GM18861 (cell line): Measurements from ENCODE around the gene MRPL52.
A peak's percentile ranks its signal among the peaks of the same experiment; 100 is the strongest.
"Not testable (repeated sequence)": the region's sequence is repeated elsewhere in the genome, so short reads cannot be mapped to it uniquely, and the experiment has no call there.

ENCODE experiments used
- ATAC-seq: cut with Tn5 transposase; IDR thresholded peaks from one replicate; pipeline ENCODE4 v1.9.1; 2021; ENCODE audit not compliant: unreplicated experiment

MRPL52 gene

DNA sequence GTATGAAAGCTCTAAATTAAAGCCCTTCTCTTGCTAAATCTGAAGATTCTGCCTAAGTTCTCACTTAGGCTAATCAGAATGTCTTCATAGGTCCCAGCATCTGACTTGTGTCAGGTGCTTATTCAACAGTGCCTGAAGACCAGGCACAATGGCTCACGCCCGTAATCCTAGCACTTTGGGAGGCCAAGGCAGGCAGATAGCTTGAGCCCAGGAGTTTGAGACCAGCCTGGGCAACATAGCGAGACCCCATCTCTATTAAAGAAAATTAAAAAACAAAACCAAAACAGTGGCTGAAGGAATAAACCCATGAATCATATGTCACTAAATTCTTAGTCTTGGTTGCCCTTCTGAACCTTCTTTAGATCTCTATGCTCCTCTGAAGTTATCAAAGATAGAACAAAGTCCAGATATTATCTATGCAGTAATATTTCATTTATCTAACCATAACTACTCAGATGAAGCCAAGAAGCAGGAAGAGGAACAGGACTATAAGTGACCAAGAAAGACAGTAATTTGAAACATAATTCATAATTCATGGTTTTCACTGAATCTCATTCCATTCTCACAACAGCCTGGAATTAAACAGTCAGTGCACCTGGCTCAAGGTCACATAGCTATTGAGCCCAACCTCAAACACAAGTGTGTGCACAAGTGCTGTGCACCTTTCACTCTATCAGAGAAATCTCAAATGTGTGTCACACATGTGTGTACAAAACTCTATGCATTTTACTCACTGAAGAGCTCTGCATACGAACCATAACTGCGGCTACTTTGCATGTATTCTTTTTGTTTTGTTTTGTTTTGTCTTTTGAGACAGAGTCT, 21.1 kb upstream of the MRPL52 start:
- no peak for ATAC-seq

DNA sequence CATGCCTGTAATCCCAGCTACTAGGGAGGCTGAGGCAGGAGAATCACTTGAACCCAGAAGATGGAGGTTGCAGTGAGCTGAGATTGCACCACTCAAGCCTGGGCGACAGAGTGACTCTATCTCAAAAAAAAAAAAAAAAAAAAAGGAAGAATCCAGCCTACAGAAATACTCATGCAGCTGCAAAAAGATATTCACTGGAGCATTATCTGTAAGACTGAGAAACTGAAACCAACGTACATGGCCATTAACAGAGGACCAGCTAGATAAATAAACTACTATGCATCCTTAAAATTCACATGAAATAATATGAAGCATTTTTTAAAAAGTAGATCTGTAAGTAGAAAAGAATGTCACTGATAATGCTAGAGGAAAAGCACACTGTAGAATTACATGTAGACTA, 18.0 kb upstream of the MRPL52 start:
- ATAC-seq, result no peak

DNA sequence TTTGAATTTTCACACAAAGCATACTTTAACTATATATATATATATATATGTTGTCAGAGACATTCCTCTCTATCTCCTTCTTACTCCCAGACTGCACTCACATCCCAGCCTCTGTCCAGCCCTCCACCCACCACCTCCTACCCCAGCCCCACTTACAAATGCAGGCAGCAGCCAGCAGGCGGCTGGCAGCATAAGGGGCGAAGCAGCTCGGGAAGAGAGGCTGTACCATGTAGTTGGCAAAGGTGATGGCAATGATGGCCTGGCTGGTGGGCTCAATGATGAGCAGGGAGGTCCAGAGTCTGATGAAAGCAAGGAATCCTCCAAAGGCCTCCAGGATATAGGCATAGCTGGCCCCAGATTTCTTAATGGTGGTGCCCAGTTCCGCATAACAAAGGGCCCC, 16.9 kb upstream of the MRPL52 start:
- no peak for ATAC-seq

DNA sequence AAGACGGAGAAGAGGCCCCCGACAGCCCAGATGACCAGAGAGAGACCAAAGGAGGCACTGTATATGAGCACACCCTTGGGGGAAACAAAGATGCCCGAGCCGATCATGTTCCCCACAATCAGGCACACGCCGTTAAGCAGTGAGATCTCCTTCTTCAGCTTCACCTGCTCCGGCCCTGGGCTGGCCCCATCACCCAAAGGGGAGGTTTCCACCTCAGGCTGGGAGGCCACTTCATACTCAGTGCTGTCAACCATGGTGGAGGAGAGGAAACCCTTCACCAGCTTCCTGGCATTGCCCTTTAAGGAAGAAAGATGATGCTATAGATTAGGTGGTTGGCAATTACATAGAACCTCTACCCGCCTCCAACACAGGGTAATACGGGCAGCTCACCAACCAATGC, 16.5 kb upstream of the MRPL52 start:
- no peak for ATAC-seq

DNA sequence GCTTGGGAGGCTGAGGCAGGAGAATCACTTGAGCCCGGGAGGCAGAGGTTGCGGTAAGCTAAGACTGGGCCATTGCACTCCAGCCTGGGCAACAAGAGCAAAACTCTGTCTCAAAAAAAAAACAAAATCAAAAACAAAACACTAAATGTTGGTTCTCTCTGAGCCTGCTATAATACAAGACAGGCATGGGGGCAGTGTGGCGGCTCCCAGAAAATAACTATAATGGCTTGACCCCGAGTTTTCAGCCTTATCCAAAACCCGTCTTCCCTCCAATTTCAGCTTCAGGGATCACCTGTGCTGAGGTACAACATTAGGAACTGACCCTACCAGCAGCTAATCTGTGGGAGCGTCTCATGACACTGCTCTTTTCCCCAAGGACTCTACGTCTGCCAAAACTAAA, 15.3 kb upstream of the MRPL52 start:
- ATAC-seq, result no peak

DNA sequence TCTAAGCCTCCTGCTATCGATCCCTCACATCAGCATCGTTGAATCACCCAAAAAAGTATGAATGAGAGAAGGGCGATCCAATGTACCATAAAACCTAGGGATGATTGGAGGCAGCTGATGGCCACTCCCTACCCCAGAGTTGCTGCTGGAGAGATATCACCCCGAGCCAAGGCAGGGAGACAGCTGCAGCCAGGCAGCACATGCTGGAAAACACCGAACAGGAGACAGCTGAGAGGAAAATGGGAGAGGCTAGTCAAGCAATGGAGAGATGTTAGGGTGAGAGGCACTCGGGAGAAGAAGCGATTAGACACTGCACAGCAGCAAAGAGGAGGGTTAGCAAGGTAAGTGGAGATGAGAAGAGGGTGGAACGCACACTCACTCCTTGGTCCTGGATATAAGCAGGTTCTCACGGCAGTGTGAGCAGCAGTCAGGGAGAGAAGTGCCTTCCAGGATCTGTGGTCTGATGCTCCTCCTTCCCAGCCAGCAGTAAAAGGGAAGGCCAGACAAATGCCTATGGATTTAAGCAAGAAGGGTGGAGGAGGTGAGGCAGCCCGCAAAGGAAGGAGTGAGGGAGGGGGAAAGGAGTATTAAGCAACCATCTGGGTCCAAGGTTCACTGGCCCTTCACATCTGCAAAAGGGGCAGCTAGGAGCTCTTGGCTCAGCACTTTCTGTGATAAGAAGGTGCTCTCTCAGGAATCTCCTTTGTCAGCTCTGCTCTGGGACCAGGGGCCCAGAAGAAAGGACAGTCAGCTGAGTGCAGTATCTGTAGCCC, 14.6 kb upstream of the MRPL52 start, which contains the start of gene SLC7A7:
Gene SLC7A7 (minus strand): TSS at position 495 of the 773 bp plus-strand sequence. CDS start 2,037 bp downstream, outside the sequence.
- ATAC-seq, result no peak

DNA sequence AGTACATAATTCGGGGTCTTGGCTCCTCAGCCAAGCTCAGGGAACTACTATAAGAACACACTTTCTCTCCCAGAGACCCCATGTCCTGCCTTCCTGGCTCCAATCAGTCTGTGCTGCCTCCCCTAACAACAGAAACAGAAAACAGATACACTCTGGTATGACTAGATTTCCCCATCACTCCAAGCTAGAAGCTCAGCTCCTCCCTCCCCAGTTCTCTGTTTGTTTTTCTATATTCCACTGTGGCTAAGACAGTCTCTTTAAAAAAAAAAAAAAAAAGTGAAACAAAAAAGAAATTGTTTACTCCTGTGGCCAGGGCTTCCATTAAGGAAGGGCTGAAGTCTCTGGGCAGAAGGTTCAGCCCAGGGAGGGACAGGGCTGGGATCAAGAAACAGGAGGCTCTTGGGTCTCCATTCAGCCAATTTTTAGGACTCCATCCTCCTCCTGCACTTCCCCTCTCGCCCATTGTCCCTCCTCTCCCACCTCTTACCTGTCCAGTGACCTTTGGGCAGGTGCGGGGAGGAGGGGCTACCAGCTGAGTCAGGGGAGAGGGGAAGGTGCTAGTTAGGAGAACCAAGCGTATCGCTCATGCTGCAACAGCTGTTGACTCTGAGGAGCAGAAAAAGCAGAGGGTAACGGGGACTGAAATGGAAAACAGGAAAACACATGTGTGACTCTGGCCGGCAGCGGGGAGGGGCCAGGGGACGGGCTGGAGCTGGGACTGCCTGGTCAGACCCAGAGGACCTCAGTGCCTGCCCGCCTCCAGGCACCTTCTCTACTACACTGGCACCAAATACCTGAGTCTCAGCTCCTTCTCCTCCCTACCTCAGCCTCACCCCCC, 10.3 kb upstream of the MRPL52 start:
- ATAC-seq, result no peak

DNA sequence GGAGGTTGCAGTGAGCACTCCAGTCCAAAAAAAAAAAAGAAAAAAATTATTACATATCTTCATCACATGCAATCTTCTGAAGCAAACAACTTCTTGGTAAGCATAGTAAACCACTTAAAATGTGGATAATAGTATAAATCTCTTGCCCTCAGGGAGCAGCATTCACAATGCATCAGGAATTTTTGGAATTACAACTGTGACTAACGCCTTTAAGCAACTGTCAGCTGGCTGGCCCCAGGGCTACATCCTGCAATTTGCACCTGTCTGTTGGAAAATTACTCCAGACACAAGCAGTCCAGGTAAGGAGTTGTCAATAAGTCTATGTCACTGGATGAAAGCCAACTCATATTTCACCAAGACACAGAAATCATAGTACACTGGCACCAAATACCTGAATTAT, 9.0 kb upstream of the MRPL52 start:
- no peak for ATAC-seq

DNA sequence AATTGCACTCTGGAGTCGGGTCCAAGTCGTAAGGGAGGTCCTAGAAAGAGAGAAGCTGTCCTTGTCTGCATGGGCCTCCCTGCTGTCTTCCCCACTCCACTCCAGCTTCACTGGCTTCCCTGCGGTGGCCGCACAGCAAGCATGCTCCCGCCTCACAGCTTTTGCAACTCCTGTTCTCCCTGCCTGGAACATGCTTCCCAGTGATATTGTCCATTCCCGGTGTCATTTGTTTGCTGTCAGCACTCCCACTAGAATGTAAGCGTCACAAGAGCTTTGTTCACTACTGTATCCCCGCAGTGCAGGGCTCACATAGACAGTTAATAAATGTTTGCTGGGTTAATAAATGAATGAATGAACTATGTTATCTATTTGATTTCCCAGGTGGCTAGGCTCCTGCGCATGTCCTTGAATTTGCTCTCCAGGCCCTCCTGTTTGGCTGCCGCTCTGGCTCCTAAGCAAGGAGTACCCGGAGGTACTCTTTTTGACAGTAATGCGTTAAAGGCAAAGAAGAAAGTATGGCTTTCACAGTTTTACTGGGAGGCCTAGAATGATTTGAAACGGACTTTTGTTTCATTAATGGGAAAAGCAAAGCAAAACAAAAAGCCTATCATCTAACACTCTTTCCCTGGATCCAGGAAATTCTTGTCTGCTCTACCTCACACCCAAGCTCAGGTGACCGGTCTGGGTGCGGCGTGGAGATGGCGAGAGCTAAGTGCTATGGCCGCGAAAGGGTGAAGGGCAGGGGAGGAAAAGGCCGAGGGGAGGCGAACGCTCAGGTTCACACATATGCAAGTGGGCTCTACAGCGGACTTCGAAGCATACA, 8.3 kb upstream of the MRPL52 start:
- ATAC-seq, result no peak

DNA sequence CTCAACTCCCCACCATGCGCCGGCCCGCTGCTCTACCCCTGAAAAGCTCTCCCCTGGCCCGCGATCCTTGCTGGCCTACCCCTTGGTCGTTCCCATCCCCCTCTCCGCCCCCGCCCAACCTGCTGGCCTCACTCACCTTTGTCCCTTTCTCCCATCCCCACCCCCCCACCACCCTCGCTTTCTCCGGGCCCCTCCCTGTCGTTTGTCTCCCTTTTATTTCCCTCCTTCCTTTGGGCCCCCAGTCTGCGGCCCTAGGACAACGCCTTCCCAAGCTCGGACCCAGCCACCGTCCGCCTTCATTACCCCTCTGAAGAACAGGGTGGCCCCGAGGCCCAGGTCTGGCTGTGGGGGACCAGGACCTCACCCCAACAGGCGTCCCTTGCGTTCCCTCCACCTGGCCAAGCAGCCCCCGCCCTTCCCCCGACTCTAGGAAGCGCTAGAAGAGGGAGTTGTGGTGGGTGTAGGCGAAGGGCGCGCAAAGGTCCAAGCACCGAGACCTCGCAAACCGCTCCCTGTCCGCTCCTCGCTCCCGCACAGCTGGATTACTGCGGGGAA, 7.6 kb upstream of the MRPL52 start:
- no peak for ATAC-seq

DNA sequence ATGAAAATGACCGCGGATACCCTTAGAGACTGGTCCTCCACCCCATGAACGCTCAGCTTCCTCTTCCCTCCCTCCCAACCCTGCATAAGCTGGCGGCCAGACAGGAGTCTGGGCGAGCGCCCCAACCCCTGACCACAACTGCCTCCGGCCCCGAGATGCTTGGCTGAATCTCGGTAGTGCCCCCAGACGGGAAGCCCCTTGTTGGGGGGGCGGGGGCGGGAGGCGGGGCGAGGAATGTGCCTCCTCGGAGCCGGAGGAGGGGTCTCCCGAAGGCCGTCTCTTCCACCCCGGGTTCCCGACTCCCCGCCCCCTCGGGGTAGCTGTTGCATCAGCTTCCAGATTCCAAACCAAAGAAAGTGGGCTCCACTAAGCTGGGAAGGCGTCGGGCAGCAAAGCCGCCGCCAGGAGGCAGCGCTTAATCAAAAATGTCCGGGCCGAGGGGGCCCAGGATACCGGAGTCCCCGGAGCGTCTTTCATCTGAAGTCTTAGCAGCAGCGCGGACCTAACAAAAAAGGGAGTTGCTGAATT, 7.1 kb upstream of the MRPL52 start:
- peak; percentile 44 for ATAC-seq

DNA sequence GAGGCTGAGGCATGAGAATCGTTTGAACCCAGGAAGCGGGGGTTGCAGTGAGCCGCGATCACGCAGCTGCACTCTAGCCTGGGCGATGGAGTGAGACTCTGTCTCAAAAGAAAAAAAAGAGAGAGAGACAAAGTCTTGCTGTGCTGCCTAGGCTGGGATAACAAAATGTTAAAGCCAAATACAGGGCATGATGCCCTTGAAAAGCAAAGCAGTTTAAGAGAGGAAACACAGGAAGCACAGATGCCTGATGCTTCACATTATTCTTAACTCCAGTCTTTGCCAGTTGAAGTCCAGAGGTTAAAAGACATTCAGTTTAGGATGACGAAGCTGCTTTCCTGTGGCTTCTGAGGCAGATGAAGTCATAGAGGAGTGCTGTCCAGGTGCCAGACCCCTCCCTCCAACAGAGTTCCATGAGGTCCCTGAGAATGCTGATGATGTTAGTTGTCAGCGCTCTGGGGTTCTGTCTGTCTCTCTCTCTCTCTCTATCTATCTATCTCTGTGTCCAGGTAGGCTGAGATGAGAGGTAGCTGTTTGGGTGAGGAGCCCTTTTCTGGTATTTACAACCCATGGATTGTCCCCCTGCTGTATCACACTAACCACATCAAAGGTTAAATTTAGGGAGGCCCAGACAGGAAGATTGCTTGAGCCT, 4.9 kb upstream of the MRPL52 start:
- no peak for ATAC-seq

DNA sequence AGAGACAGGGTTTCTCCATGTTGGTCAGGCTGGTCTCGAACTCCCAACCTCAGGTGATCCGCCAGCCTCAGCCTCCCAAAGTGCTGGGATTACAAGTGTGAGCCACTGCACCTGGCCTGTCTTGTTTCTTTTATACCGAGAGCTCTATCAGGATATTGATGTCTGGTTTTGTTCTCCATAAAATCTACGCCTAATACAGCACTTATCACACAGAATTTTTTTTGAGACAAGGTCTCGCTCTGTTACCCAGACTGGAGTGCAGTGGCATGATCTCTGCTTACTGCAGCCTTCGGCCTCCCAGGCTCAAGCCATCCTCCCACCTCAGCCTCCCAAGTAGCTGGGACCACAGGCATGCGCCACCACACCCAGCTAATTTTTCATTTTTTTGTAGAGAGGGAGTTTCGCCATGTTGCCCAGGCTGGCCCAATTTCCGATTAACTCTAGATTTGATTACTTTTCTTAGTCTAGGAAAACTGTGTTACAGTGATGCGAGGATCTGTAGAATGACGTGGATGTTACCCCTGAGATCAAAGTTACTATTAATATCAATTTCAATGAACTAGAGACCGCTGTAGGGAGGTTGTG, 519 bp upstream of the MRPL52 start:
- not testable (repeated sequence) for ATAC-seq

DNA sequence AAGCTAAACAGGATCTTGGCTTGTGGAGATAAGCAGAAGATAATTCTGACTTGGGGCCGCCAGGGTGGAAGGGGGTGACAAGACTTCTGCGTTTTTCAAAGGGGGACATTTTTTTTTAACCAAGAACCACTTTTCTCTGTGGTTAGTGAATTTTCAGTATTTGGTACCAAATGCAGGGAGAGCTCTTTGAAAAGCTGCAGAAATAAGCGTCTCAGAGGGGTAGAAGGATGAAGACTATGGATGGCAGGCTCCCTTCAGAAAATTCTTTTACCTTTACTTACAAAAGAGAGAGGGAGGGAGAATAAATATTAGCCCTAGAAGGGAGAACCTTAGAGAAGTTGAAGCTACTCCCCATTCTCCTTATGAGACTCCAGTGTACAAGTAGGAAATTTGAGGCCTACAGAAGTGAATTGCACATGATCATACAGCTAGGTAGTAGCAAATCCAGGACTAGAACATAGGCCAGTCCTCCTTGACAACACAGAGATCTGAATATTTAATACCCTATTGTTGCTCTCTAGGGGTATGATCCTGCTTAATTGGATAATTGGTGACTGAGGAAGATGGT, 840 bp downstream of the MRPL52 start:
- ATAC-seq, result no peak

DNA sequence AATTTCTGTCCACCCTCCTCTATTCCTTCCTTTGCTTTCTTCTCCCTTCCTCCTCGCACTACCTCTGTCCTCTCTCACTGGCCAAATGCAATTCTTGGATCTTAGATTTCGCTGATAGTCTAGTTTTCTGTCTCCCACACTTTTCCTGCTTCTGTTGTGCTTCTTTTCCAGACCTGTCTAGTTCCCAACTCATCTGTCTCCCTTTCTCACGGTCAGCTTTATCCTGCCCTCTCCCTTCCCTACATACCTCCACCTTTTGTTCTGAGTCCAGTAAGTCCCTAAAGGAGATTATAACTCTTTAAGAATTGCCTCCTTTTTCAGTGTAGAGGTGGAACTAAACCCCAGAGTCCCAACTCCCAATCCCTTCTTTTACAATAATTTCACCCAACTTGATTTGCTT, 5.8 kb downstream of the MRPL52 start:
- no peak for ATAC-seq

DNA sequence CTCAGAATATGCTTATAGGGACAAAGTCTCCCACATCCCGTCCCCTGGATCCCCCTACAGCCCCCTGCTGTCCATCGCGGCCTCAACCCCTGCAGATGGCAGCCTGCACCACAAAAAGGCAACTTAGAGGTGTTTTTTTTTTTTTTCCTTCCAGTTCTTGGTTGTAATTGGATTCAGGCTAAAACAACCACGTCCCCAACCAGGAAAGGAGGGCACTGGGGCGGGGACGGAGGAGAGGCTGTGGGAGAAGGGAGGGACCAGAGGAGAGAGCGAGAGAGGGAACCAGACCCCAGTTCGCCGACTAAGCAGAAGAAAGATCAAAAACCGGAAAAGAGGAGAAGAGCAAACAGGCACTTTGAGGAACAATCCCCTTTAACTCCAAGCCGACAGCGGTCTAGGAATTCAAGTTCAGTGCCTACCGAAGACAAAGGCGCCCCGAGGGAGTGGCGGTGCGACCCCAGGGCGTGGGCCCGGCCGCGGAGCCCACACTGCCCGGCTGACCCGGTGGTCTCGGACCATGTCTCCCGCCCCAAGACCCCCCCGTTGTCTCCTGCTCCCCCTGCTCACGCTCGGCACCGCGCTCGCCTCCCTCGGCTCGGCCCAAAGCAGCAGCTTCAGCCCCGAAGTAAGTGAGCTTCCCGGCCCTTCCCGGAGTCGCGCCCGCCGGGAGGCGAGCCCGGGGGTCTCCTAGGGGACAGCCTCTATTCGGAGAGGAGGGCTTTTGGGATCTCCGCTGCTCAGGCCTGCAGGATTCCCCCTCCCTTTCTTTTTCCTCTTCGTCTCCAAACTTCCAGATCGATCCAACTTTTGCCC, 6.8 kb downstream of the MRPL52 start, which contains the start of gene MMP14:
Gene MMP14 (plus strand): TSS at position 285 of the 813 bp plus-strand sequence. CDS start 233 bp downstream, at position 518.
- ATAC-seq, result no peak

DNA sequence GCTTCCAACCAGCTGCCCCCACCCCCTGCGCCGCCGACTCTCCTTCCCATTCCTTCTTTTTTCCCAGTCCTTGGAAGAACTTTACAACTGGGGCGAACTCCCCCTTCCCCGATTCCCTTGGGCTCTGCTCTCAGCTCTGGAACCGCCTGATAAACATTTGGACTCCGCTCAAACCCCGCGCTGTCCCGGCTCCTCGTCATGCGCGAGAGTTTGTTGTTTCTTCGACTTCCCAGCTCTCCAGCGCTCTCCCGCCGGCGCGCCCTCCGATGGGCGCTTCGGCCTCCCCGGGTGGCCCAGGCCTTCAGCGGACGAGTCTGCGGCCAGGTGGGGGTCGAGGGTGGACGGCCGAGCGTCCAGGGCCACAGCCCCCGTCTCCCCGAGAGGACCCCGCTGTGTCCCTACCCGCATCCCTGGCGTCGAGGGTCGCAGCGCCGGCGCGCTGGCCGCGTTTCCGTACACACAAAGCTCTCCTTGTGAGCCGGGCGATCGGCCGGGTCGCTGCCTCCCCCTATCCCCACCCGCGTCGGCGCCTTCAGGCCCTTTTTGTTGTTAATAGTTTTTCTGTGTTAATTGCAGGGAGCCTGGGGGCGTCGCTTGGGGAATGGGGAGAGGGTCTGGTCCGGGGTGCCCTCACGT, 7.5 kb downstream of the MRPL52 start:
- no peak for ATAC-seq
